IgD-negative memory B cell (primary cell): ENCODE measurements around the gene CFAP157. TPM values are rescaled to one million over a fixed set of nuclear protein-coding genes. Genes with fewer than 3 reads are reported as not detected.

Experiments used
- H3K27ac Mint-ChIP-seq, 3 donors: one replicate each; pipeline ENCODE4 v1.8.0; 2020 to 2022; ENCODE audit warnings: mild to moderate bottlenecking in 3 of 3, mixed read lengths in 3 of 3, moderate library complexity in 1 of 3
- H3K27me3 Mint-ChIP-seq: one replicate; pipeline ENCODE4 v1.8.0; 2021; ENCODE audit warnings: mixed read lengths
- H3K36me3 Mint-ChIP-seq: one replicate; pipeline ENCODE4 v1.8.0; 2020; ENCODE audit warnings: mild to moderate bottlenecking, mixed read lengths
- H3K4me1 Mint-ChIP-seq, 3 donors: one replicate each; pipeline ENCODE4 v1.8.0; 2020 to 2022; ENCODE audit warnings: mixed read lengths in 3 of 3, mild to moderate bottlenecking in 1 of 3
- H3K4me3 Mint-ChIP-seq, 4 donors: one replicate each; pipeline ENCODE4 v1.8.0; 2020 to 2022; ENCODE audit warnings: mild to moderate bottlenecking in 4 of 4, mixed read lengths in 4 of 4, moderate library complexity in 3 of 4
- H3K9me3 Mint-ChIP-seq, 3 donors: one replicate each; pipeline ENCODE4 v1.8.0; 2020 to 2021; ENCODE audit warnings: mixed read lengths in 3 of 3, mild to moderate bottlenecking in 1 of 3
- polyA plus RNA-seq: library from polyadenylated mRNA; unstranded; fragments of 300-500 nt; fragmentation: Illumina TruSeq; gene quantifications from one replicate; pipeline ENCODE4 v1.2.3, GENCODE V29; 2021

CFAP157 gene
- polyA plus RNA-seq, 1 donor from 2014 or later, result not detected

GRCh38 chr9:127683723-127684122 lies 23.1 kb upstream of the CFAP157 start:
- Mint-ChIP-seq H3K4me1 (no peaks in the 10 kb centered on the region), H3K36me3 (peaks cover 2% of the 10 kb centered on the region), H3K9me3 (no peaks in the 10 kb centered on the region), H3K4me3 (no peak overlapping the region), H3K27ac (no peak overlapping the region), H3K27me3 (peaks cover 8% of the 10 kb centered on the region)

GRCh38 chr9:127684576-127684975 lies 22.2 kb upstream of the CFAP157 start:
- no peak overlapping the region for H3K27ac Mint-ChIP-seq
- H3K36me3 Mint-ChIP-seq, result peaks cover 2% of the 10 kb centered on the region
- H3K4me3 Mint-ChIP-seq, result no peak overlapping the region
- H3K4me1 Mint-ChIP-seq, result no peaks in the 10 kb centered on the region
- peaks cover 8% of the 10 kb centered on the region for H3K27me3 Mint-ChIP-seq
- no peaks in the 10 kb centered on the region for H3K9me3 Mint-ChIP-seq

GRCh38 chr9:127686461-127687393 lies 20.1 kb upstream of the CFAP157 start:
- Mint-ChIP-seq H3K36me3 (peaks cover 2% of the 10 kb centered on the region), H3K4me3 (no peak overlapping the region), H3K27ac (no peak overlapping the region), H3K27me3 (peaks cover 4% of the 10 kb centered on the region), H3K4me1 (no peaks in the 10 kb centered on the region), H3K9me3 (no peaks in the 10 kb centered on the region)

- Mint-ChIP-seq H3K27ac (no peak overlapping the region), H3K36me3 (peaks cover 2% of the 10 kb centered on the region), H3K4me1 (no peaks in the 10 kb centered on the region), H3K9me3 (no peaks in the 10 kb centered on the region), H3K4me3 (no peak overlapping the region), H3K27me3 (peaks cover 4% of the 10 kb centered on the region)
Observed at GRCh38 chr9:127689329-127690000, 17.3 kb upstream of the CFAP157 start.

- Mint-ChIP-seq H3K4me1 (no peaks in the 10 kb centered on the region), H3K9me3 (no peaks in the 10 kb centered on the region), H3K36me3 (peaks cover 2% of the 10 kb centered on the region), H3K27me3 (no peaks in the 10 kb centered on the region), H3K27ac (peak overlapping the region in 1 of 3 donors; percentile 71), H3K4me3 (no peak overlapping the region)
Observed at GRCh38 chr9:127690735-127691134, 16.1 kb upstream of the CFAP157 start.

- H3K4me1 Mint-ChIP-seq, result no peaks in the 10 kb centered on the region
- peak overlapping the region in 1 of 3 donors; percentile 24 for H3K27ac Mint-ChIP-seq
- no peaks in the 10 kb centered on the region for H3K27me3 Mint-ChIP-seq
- H3K4me3 Mint-ChIP-seq, result no peak overlapping the region
- no peaks in the 10 kb centered on the region for H3K36me3 Mint-ChIP-seq
- H3K9me3 Mint-ChIP-seq, result no peaks in the 10 kb centered on the region
Observed at GRCh38 chr9:127692071-127692470, 14.7 kb upstream of the CFAP157 start.

GRCh38 chr9:127693143-127693542 lies 13.6 kb upstream of the CFAP157 start:
- no peak overlapping the region for H3K4me3 Mint-ChIP-seq

GRCh38 chr9:127693697-127694096 lies 13.1 kb upstream of the CFAP157 start:
- Mint-ChIP-seq H3K27ac (no peak overlapping the region), H3K4me3 (no peak overlapping the region), H3K36me3 (no peaks in the 10 kb centered on the region), H3K4me1 (no peaks in the 10 kb centered on the region), H3K27me3 (no peaks in the 10 kb centered on the region), H3K9me3 (no peaks in the 10 kb centered on the region)

More at GRCh38 chr9:127693143-127693542, 13.6 kb upstream of the CFAP157 start:
- Mint-ChIP-seq H3K36me3 (no peaks in the 10 kb centered on the region), H3K4me1 (no peaks in the 10 kb centered on the region), H3K27me3 (no peaks in the 10 kb centered on the region), H3K9me3 (no peaks in the 10 kb centered on the region), H3K27ac (no peak overlapping the region)

GRCh38 chr9:127694890-127695720 lies 11.7 kb upstream of the CFAP157 start:
- Mint-ChIP-seq H3K4me3 (no peak overlapping the region), H3K27me3 (no peaks in the 10 kb centered on the region), H3K4me1 (peaks cover 5 to 8% (median 7%) of the 10 kb centered on the region in 3 donors), H3K36me3 (no peaks in the 10 kb centered on the region), H3K9me3 (no peaks in the 10 kb centered on the region), H3K27ac (no peak overlapping the region)

GRCh38 chr9:127697575-127697974 lies 9.2 kb upstream of the CFAP157 start:
- Mint-ChIP-seq H3K4me3 (peak overlapping the region in 2 of 4 donors; percentile 18 to 24), H3K27ac (peak overlapping the region in 1 of 3 donors; percentile 3), H3K36me3 (no peaks in the 10 kb centered on the region), H3K9me3 (no peaks in the 10 kb centered on the region), H3K27me3 (no peaks in the 10 kb centered on the region), H3K4me1 (peaks cover 5 to 8% (median 7%) of the 10 kb centered on the region in 3 donors)

- H3K27ac Mint-ChIP-seq, result no peak overlapping the region
- H3K4me3 Mint-ChIP-seq, result no peak overlapping the region
Observed at GRCh38 chr9:127698386-127698785, 8.4 kb upstream of the CFAP157 start.

GRCh38 chr9:127698985-127699670 lies 7.7 kb upstream of the CFAP157 start:
- H3K9me3 Mint-ChIP-seq, result no peaks in the 10 kb centered on the region
- H3K4me1 Mint-ChIP-seq, result peaks cover 5 to 8% (median 7%) of the 10 kb centered on the region in 3 donors
- H3K4me3 Mint-ChIP-seq, result peak overlapping the region; percentile 77 to 97 (median 85)
- no peaks in the 10 kb centered on the region for H3K27me3 Mint-ChIP-seq
- no peaks in the 10 kb centered on the region for H3K36me3 Mint-ChIP-seq
- H3K27ac Mint-ChIP-seq, result peak overlapping the region; percentile 37 to 59 (median 59)

More at GRCh38 chr9:127698386-127698785, 8.4 kb upstream of the CFAP157 start:
- Mint-ChIP-seq H3K4me1 (peaks cover 5 to 8% (median 7%) of the 10 kb centered on the region in 3 donors), H3K36me3 (no peaks in the 10 kb centered on the region), H3K9me3 (no peaks in the 10 kb centered on the region), H3K27me3 (no peaks in the 10 kb centered on the region)

- Mint-ChIP-seq H3K4me1 (peaks cover 5 to 8% (median 7%) of the 10 kb centered on the region in 3 donors), H3K36me3 (no peaks in the 10 kb centered on the region), H3K27ac (no peak overlapping the region), H3K27me3 (no peaks in the 10 kb centered on the region), H3K9me3 (no peaks in the 10 kb centered on the region), H3K4me3 (peak overlapping the region in 2 of 4 donors; percentile 36 to 90)
Observed at GRCh38 chr9:127700140-127700539, 6.6 kb upstream of the CFAP157 start.

GRCh38 chr9:127700594-127701255 lies 6.1 kb upstream of the CFAP157 start:
- Mint-ChIP-seq H3K27me3 (no peaks in the 10 kb centered on the region), H3K4me3 (peak overlapping the region in 1 of 4 donors; percentile 36), H3K9me3 (no peaks in the 10 kb centered on the region), H3K4me1 (peaks cover 5 to 8% (median 7%) of the 10 kb centered on the region in 3 donors), H3K36me3 (no peaks in the 10 kb centered on the region), H3K27ac (no peak overlapping the region)
